ENCODE measurements around the gene APBA2.

Gene APBA2

GRCh38 chr15:28955160-28955992 lies 69.6 kb downstream of the APBA2 start:
- in situ Hi-C loops (cut with MboI; ENCODE audit: low sequenced_read_pairs): no loop called here

- in situ Hi-C loops (cut with MboI; ENCODE audit: low sequenced_read_pairs): no loop called here
Observed at GRCh38 chr15:28955993-28956421, 70.2 kb downstream of the APBA2 start.

- in situ Hi-C loops (cut with MboI; ENCODE audit: low sequenced_read_pairs): no loop called here
Observed at GRCh38 chr15:28956491-28956890, 70.7 kb downstream of the APBA2 start.

- in situ Hi-C loops (cut with MboI; ENCODE audit: low sequenced_read_pairs): no loop called here
Observed at GRCh38 chr15:28957606-28958498, 72.1 kb downstream of the APBA2 start.

GRCh38 chr15:28959326-28959725 lies 73.6 kb downstream of the APBA2 start:
- in situ Hi-C loops (cut with MboI; ENCODE audit: low sequenced_read_pairs): no loop called here

- in situ Hi-C loops (cut with MboI; ENCODE audit: low sequenced_read_pairs): no loop called here
Observed at GRCh38 chr15:28960979-28961378, 75.2 kb downstream of the APBA2 start.

GRCh38 chr15:28961391-28961790 lies 75.6 kb downstream of the APBA2 start:
- in situ Hi-C loops (cut with MboI; ENCODE audit: low sequenced_read_pairs): no loop called here

GRCh38 chr15:28962851-28963710 lies 77.3 kb downstream of the APBA2 start:
- in situ Hi-C loops (cut with MboI; ENCODE audit: low sequenced_read_pairs): no loop called here

GRCh38 chr15:28963711-28964081 lies 77.9 kb downstream of the APBA2 start:
- in situ Hi-C loops (cut with MboI; ENCODE audit: low sequenced_read_pairs): no loop called here

- in situ Hi-C loops (cut with MboI; ENCODE audit: low sequenced_read_pairs): no loop called here
Observed at GRCh38 chr15:28964098-28964497, 78.3 kb downstream of the APBA2 start.

- in situ Hi-C loops (cut with MboI; ENCODE audit: low sequenced_read_pairs): no loop called here
Observed at GRCh38 chr15:28967066-28967465, 81.3 kb downstream of the APBA2 start.

- in situ Hi-C loops (cut with MboI; ENCODE audit: low sequenced_read_pairs): no loop called here
Observed at GRCh38 chr15:28967990-28968389, 82.2 kb downstream of the APBA2 start.

- in situ Hi-C loops (cut with MboI; ENCODE audit: low sequenced_read_pairs): no loop called here
Observed at GRCh38 chr15:28969511-28970085, 83.8 kb downstream of the APBA2 start.

- in situ Hi-C loops (cut with MboI; ENCODE audit: low sequenced_read_pairs): no loop called here
Observed at GRCh38 chr15:28974142-28974541, 88.4 kb downstream of the APBA2 start.

GRCh38 chr15:28975766-28976179 lies 90.0 kb downstream of the APBA2 start:
- in situ Hi-C loops (cut with MboI; ENCODE audit: low sequenced_read_pairs): no loop called here

GRCh38 chr15:28977377-28978010 lies 91.7 kb downstream of the APBA2 start:
- in situ Hi-C loops (cut with MboI; ENCODE audit: low sequenced_read_pairs): no loop called here

GRCh38 chr15:28978011-28978378 lies 92.2 kb downstream of the APBA2 start:
- in situ Hi-C loops (cut with MboI; ENCODE audit: low sequenced_read_pairs): no loop called here

GRCh38 chr15:28978661-28979060 lies 92.9 kb downstream of the APBA2 start:
- in situ Hi-C loops (cut with MboI; ENCODE audit: low sequenced_read_pairs): no loop called here

- in situ Hi-C loops (cut with MboI; ENCODE audit: low sequenced_read_pairs): no loop called here
Observed at GRCh38 chr15:28979208-28979841, 93.6 kb downstream of the APBA2 start.
